Measurements from ENCODE around the gene AKIP1.

- TF ChIP-seq CTCF (IDR thresholded peaks at IDR 0.05) (no peak), POLR2AphosphoS5 (IDR thresholded peaks at IDR 0.05; ENCODE audit: low read depth, low read length) (no peak), SIN3A (IDR thresholded peaks at IDR 0.05; ENCODE audit: borderline replicate concordance, insufficient read depth, low read depth, low read length) (no peak), REST (IDR thresholded peaks at IDR 0.05; ENCODE audit: insufficient read depth in 1 of 2, low read depth in 2 of 2, low read length in 1 of 2) (no peak), TCF7L2 (IDR thresholded peaks at IDR 0.05; ENCODE audit: low read depth, low read length) (no peak)
Observed at GRCh38 chr11:8907116-8907515, 3.9 kb upstream of the AKIP1 start.

Data from Panc1 (cell line).